ENCODE measurements around the gene PDCD11. TPM values are rescaled to one million over a fixed set of nuclear protein-coding genes. Genes with fewer than 3 reads are reported as not detected.

The PDCD11 gene
- total RNA-seq, 1 experiment from 2014 or later, result 78.8 TPM

DNA sequence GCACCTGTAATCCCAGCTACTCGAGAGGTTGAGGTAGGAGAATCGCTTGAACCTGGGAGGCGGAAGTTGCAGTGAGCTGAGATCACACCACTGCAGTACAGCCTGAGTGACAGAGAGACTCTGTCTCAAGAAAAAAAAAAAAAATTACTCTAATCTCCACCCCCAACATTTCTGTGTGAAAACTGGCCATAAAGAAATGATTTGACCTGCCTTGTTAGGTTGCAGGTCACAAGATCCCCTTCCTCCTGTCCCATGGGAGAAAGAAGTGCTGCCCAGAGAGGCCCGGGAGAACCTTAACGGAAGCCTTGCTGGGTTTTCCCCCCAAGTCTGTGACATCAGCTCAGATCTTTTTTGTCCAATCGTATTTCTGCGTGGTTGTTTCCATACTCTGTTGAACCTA, 71.0 kb downstream of the PDCD11 start (continued):
- TF ChIP-seq ARID4B (CRISPR knock-in tag; IDR thresholded peaks at IDR 0.05; ENCODE audit: borderline replicate concordance), result no peak

GRCh38 chr10:103469201-103469600, 72.8 kb downstream of the PDCD11 start:
- Mint-ChIP-seq H3K27ac (no peak overlapping the region), H3K4me3 (no peak overlapping the region), H3K4me1 (peaks cover 10% of the 10 kb centered on the region), H3K9me3 (no peaks in the 10 kb centered on the region), H3K27me3 (ENCODE audit: low read depth) (no peaks in the 10 kb centered on the region; the same call in 1 of the 2 replicates), H3K36me3 (no peaks in the 10 kb centered on the region)
- no peak for DNase-seq (ENCODE audit: low spot score)
- TF ChIP-seq, protein P1, sequence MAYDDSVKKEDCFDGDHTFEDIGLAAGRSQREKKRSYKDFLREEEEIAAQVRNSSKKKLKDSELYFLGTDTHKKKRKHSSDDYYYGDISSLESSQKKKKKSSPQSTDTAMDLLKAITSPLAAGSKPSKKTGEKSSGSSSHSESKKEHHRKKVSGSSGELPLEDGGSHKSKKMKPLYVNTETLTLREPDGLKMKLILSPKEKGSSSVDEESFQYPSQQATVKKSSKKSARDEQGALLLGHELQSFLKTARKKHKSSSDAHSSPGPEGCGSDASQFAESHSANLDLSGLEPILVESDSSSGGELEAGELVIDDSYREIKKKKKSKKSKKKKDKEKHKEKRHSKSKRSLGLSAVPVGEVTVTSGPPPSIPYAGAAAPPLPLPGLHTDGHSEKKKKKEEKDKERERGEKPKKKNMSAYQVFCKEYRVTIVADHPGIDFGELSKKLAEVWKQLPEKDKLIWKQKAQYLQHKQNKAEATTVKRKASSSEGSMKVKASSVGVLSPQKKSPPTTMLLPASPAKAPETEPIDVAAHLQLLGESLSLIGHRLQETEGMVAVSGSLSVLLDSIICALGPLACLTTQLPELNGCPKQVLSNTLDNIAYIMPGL (CRISPR knock-in tag; IDR thresholded peaks at IDR 0.05), result no peak
- TF ChIP-seq OVOL2 (CRISPR knock-in tag; IDR thresholded peaks at IDR 0.05; ENCODE audit: borderline replicate concordance) (no peak), NR3C1 (CRISPR knock-in tag; conservative IDR thresholded peaks at IDR 0.05; ENCODE audit: low read depth) (no peak), ZNF423 (CRISPR knock-in tag; IDR thresholded peaks at IDR 0.05) (no peak), ZNF416 (CRISPR knock-in tag; IDR thresholded peaks at IDR 0.05) (no peak), IRF2 (CRISPR knock-in tag; IDR thresholded peaks at IDR 0.05; ENCODE audit: borderline replicate concordance, low read depth) (no peak), NFYB (CRISPR knock-in tag; conservative IDR thresholded peaks at IDR 0.05; ENCODE audit: low read depth) (no peak), ZNF232 (CRISPR knock-in tag; IDR thresholded peaks at IDR 0.05) (no peak), PRRX2 (CRISPR knock-in tag; IDR thresholded peaks at IDR 0.05) (no peak), SMAD4 (CRISPR knock-in tag; IDR thresholded peaks at IDR 0.05) (no peak), KAT7 (CRISPR knock-in tag; IDR thresholded peaks at IDR 0.05; ENCODE audit: borderline replicate concordance) (no peak), GRHL2 (CRISPR knock-in tag; IDR thresholded peaks at IDR 0.05; ENCODE audit: insufficient replicate concordance, severe bottlenecking) (no peak), JUN (CRISPR knock-in tag; IDR thresholded peaks at IDR 0.05) (no peak), ZNF396 (CRISPR knock-in tag; IDR thresholded peaks at IDR 0.05; ENCODE audit: borderline replicate concordance) (no peak), CREM (CRISPR knock-in tag; IDR thresholded peaks at IDR 0.05) (no peak), ZNF671 (CRISPR knock-in tag; IDR thresholded peaks at IDR 0.05) (no peak), ATF6 (CRISPR knock-in tag; IDR thresholded peaks at IDR 0.05) (no peak)
- TF ChIP-seq, protein P2, sequence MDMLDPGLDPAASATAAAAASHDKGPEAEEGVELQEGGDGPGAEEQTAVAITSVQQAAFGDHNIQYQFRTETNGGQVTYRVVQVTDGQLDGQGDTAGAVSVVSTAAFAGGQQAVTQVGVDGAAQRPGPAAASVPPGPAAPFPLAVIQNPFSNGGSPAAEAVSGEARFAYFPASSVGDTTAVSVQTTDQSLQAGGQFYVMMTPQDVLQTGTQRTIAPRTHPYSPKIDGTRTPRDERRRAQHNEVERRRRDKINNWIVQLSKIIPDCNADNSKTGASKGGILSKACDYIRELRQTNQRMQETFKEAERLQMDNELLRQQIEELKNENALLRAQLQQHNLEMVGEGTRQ (CRISPR knock-in tag; IDR thresholded peaks at IDR 0.05), result no peak
- CTCF ChIA-PET, result interaction anchor here (0.7 to 3.2 kb wide), 3 partner anchors 10 to 118 kb away, joined by 3 to 11 read pairs (median 5); partner anchors contain the start of genes CALHM1 and PCGF6
- POLR2A ChIA-PET, result interaction anchor here (0.8 kb wide), 1 partner anchor 16 kb away, joined by 3 read pairs; no protein-coding TSS in a partner anchor
- no peak for ATAC-seq
